ENCODE results near the gene CBFA2T3. TPM values are rescaled to one million over a fixed set of nuclear protein-coding genes. Genes with fewer than 3 reads are reported as not detected.

Gene CBFA2T3
- total RNA-seq, 6 experiments from 2014 or later = not detected

DNA sequence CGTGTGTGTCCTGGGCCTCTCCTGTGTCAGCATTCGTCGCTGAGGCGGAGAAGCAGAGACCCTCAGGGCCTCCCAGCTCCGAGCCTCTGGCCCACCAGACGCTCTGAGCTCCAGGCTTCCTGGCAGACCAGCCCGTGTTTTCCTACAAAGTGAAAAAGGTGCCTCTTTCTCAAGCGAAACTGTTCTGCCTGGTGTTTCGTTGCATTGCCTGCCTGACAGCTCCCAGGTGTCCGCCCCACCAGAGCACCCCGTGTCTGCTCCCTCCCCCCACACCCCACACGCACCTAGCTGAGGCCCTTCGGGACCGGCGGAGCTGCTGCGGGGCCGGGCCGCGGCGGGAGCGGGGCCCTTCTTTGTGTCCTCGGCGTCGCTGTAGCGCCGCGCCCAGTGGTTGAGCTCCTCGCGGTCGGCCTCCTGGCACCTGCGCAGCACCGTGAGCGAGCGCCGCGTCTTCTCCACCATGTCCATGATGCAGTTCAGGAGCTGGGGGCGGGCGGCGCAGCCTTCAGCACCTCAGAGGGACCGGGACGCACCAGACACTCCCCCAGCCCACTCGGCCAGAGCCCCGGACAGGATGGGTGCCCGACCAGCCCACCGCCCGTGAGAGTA is 95.9 kb downstream of the CBFA2T3 start:
- Mint-ChIP-seq H3K4me1 (ENCODE audit: low read depth) (no peaks in the 10 kb centered on the region), H3K27ac (no peak overlapping the region), H3K27me3 (ENCODE audit: insufficient read depth) (peaks cover 19% of the 10 kb centered on the region), H3K9me3 (no peaks in the 10 kb centered on the region), H3K36me3 (ENCODE audit: low read depth) (no peaks in the 10 kb centered on the region), H3K4me3 (no peak overlapping the region)
- TF ChIP-seq, protein P1, sequence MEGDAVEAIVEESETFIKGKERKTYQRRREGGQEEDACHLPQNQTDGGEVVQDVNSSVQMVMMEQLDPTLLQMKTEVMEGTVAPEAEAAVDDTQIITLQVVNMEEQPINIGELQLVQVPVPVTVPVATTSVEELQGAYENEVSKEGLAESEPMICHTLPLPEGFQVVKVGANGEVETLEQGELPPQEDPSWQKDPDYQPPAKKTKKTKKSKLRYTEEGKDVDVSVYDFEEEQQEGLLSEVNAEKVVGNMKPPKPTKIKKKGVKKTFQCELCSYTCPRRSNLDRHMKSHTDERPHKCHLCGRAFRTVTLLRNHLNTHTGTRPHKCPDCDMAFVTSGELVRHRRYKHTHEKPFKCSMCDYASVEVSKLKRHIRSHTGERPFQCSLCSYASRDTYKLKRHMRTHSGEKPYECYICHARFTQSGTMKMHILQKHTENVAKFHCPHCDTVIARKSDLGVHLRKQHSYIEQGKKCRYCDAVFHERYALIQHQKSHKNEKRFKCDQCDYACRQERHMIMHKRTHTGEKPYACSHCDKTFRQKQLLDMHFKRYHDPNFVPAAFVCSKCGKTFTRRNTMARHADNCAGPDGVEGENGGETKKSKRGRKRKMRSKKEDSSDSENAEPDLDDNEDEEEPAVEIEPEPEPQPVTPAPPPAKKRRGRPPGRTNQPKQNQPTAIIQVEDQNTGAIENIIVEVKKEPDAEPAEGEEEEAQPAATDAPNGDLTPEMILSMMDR (IDR thresholded peaks at IDR 0.05) = no peak
- DNase-seq = no peak

DNA sequence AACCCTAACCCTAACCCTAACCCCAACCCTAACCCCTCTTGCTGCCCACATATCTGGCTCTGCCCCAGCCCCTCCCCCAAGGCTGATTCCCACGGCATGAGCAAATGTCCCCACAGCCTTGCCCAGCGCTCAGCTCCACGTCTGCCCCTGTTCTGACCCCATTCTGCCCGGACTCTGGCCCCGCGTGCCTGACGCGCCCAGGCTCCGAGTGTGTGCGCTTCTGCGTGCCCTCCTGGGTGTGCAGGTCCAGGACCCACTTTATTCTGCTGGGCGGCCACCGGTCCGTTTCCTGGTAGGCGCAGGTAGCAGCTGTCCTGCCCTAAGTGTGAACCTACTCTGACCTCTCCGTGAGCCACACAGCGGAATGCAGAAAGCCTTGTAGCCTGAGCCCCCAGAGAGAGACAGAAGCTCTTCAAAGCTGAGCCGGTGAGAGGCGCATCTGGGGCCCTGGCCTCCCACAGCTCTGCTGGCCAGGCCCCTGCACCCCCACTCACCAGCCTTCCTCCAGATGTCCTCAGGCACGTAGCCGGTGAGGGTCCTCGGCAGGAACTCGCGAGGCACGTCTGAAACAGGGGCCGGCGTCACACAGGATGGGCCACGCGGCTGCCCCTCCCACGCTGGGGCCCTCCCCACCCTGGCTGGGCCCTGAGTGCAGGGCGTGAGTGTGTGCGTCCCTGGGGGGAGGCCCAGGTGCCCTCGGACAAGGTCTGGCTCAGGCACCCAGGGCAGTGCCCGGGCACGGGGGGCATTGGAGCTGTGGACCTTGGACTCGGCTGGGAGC is 96.6 kb downstream of the CBFA2T3 start:
- Mint-ChIP-seq H3K36me3 (ENCODE audit: low read depth) (no peaks in the 10 kb centered on the region), H3K9me3 (no peaks in the 10 kb centered on the region), H3K4me3 (no peak overlapping the region), H3K27ac (no peak overlapping the region), H3K27me3 (ENCODE audit: insufficient read depth) (peaks cover 19% of the 10 kb centered on the region), H3K4me1 (ENCODE audit: low read depth) (no peaks in the 10 kb centered on the region)
- TF ChIP-seq, protein P1 (IDR thresholded peaks at IDR 0.05) = no peak
- DNase-seq = no peak

DNA sequence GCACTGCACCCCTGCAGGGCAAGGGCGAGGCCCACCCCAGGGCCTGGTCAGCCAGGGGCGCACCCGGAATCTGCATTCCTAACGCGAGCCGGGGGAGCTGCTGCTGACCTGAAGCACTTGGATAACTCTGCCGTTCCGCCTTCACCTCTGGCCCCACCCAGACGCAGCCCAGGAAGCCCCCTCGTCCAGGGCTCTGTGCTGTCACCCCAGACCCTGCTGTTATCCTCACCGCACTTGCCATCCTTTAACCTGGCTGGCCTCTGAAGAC is 97.3 kb downstream of the CBFA2T3 start:
- H3K27ac Mint-ChIP-seq = no peak overlapping the region
- no peaks in the 10 kb centered on the region for H3K4me1 Mint-ChIP-seq (ENCODE audit: low read depth)
- H3K36me3 Mint-ChIP-seq (ENCODE audit: low read depth) = no peaks in the 10 kb centered on the region
- H3K4me3 Mint-ChIP-seq = no peak overlapping the region
- TF ChIP-seq, protein P1 (IDR thresholded peaks at IDR 0.05) = no peak
- peaks cover 19% of the 10 kb centered on the region for H3K27me3 Mint-ChIP-seq (ENCODE audit: insufficient read depth)
- no peaks in the 10 kb centered on the region for H3K9me3 Mint-ChIP-seq
- DNase-seq = no peak

DNA sequence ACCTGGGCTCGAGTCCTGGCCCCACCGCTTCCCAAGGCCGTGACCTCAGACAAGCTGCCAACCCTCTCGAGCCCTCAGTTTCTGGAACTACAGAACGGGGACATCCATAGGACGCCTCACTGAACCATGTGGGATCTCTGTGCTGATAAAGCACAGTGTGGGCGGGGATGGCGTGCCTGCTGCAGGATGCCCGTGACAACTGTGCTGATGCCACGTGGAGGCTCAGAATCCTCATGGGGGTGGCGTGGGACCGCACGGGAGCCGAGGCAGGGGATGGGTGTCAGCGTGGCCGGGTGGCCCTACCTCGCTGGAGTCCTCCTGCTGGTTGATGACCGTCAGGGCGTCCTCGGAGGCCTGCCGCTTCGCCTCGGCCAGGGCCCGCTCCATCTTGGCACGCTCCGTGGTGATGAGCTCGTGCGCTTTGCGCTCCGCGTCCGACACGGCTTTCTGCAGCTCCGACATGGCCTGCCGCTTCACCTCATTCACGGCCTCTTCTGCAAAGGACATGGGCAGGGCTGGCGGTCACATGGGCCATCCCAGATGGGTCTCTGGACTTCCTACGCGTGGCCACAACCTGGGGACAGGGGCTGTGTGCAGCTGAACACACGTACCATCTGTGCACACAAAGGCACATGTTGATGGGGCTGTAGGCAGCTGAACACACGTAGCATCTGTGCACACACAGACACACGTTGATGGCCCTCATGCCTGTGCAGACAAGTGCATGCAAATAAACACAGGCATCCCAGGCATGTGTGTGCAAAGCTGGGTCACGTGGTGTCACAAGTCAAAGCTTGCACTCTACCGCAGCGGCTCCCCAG is 97.8 kb downstream of the CBFA2T3 start:
- Mint-ChIP-seq H3K4me1 (ENCODE audit: low read depth) (no peaks in the 10 kb centered on the region), H3K27ac (no peak overlapping the region), H3K9me3 (no peaks in the 10 kb centered on the region), H3K36me3 (ENCODE audit: low read depth) (no peaks in the 10 kb centered on the region), H3K27me3 (ENCODE audit: insufficient read depth) (peaks cover 19% of the 10 kb centered on the region), H3K4me3 (no peak overlapping the region)
- DNase-seq = no peak
- TF ChIP-seq, protein P1 (IDR thresholded peaks at IDR 0.05) = no peak

DNA sequence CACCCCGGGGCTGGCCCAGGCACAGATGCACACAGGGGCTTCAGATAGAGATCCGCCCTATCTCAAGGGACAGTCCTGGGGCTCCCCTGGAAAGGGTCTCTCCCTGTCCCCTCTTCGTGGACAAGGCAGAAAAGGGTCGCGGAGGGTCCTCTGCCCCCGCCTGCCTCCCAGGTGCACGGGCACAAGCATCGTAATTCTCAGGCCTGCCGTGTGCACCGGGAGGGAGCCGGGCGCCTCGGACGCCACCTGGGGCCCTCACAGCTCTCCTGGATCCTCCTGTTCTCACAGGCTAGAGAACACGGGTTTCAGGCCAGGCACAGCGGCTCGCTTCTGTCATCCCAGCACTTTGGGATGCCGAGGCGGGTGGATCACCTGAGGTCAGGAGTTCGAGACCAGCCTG is 98.7 kb downstream of the CBFA2T3 start:
- no peak for DNase-seq
- Mint-ChIP-seq H3K27ac (no peak overlapping the region), H3K4me1 (ENCODE audit: low read depth) (no peaks in the 10 kb centered on the region), H3K4me3 (no peak overlapping the region), H3K27me3 (ENCODE audit: insufficient read depth) (peaks cover 21% of the 10 kb centered on the region), H3K9me3 (no peaks in the 10 kb centered on the region), H3K36me3 (ENCODE audit: low read depth) (no peaks in the 10 kb centered on the region)
- TF ChIP-seq, protein P1 (IDR thresholded peaks at IDR 0.05) = no peak
